HG02759 (cell line): ENCODE results near the gene ANKS1A.

Source experiments
- ATAC-seq: cut with Tn5 transposase; IDR thresholded peaks from one replicate; pipeline ENCODE4 v1.9.1; 2021; ENCODE audit warnings: mild to moderate bottlenecking, moderate library complexity; ENCODE audit not compliant: unreplicated experiment

ANKS1A gene

GRCh38 chr6:35018746-35019145 is 129.7 kb downstream of the ANKS1A start:
- no peak for ATAC-seq

GRCh38 chr6:35019171-35019570 is 130.1 kb downstream of the ANKS1A start:
- no peak for ATAC-seq

- no peak for ATAC-seq
Measured at GRCh38 chr6:35019831-35020230, 130.8 kb downstream of the ANKS1A start.

- ATAC-seq = no peak
Measured at GRCh38 chr6:35021004-35021403, 131.9 kb downstream of the ANKS1A start.

GRCh38 chr6:35023091-35024000 is 134.3 kb downstream of the ANKS1A start:
- no peak for ATAC-seq

- ATAC-seq = no peak
Measured at GRCh38 chr6:35024551-35025054, 135.5 kb downstream of the ANKS1A start.

- ATAC-seq = no peak
Measured at GRCh38 chr6:35025232-35026188, 136.5 kb downstream of the ANKS1A start.

- ATAC-seq = no peak
Measured at GRCh38 chr6:35026434-35027222, 137.6 kb downstream of the ANKS1A start.

GRCh38 chr6:35027807-35028206 is 138.8 kb downstream of the ANKS1A start:
- no peak for ATAC-seq

- no peak for ATAC-seq
Measured at GRCh38 chr6:35028781-35029769, 140.0 kb downstream of the ANKS1A start.

GRCh38 chr6:35030099-35030498 is 141.0 kb downstream of the ANKS1A start:
- no peak for ATAC-seq

GRCh38 chr6:35031611-35032529 is 142.8 kb downstream of the ANKS1A start:
- ATAC-seq = no peak

GRCh38 chr6:35033683-35034082 is 144.6 kb downstream of the ANKS1A start:
- no peak for ATAC-seq

GRCh38 chr6:35034411-35035191 is 145.5 kb downstream of the ANKS1A start:
- no peak for ATAC-seq

- no peak for ATAC-seq
Measured at GRCh38 chr6:35035481-35036030, 146.5 kb downstream of the ANKS1A start.

GRCh38 chr6:35036059-35036827 is 147.2 kb downstream of the ANKS1A start:
- ATAC-seq = no peak
